ENCODE data around the gene PMVK.

DNA sequence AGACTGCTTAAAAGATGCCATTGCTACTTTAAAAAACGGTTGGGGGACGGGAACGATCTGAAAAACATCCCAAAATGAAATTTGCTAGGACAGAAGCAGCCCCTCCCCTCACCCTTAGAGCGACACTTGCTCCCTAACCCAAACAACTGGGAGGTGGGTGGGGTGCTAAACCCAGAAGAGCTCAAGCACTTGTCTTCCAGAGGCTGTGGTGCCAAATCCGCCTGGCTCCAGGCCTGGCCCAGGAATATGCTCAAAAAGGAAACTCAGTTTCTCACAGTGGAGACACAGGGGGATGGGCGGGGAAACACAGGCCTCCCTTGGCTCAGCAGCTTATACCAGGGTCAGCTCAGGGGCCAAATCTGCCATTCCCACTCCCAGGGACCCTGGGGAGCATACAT, 20.0 kb upstream of the PMVK start:
- TF ChIP-seq CTCF (IDR thresholded peaks at IDR 0.05; ENCODE audit: borderline replicate concordance, extremely low read depth, low read length, poor library complexity, severe bottlenecking) (no peak), EZH2 (IDR thresholded peaks at IDR 0.05; ENCODE audit: borderline replicate concordance, low read depth, low read length, severe bottlenecking) (no peak)
